OCI-LY7 (cell line): ENCODE measurements around the gene ADCY3.

Source experiments
- CTCF ChIP-seq: fragments of 200-600 bp; sonication (generic); conservative IDR thresholded peaks from 2 replicates; pipeline ENCODE4 v1.5.1; 2014; ENCODE audit warnings: mild to moderate bottlenecking, antibody characterized with exemption, low read length, moderate library complexity, mixed read lengths
- EZH2phosphoT487 ChIP-seq: fragments of 200-600 bp; sonication (generic); IDR thresholded peaks from 2 replicates; pipeline ENCODE4 v1.6.1; 2018; ENCODE audit warnings: low read depth, borderline replicate concordance, mild to moderate bottlenecking, mixed run types, antibody characterized with exemption, low read length, moderate library complexity, mixed read lengths

DNA sequence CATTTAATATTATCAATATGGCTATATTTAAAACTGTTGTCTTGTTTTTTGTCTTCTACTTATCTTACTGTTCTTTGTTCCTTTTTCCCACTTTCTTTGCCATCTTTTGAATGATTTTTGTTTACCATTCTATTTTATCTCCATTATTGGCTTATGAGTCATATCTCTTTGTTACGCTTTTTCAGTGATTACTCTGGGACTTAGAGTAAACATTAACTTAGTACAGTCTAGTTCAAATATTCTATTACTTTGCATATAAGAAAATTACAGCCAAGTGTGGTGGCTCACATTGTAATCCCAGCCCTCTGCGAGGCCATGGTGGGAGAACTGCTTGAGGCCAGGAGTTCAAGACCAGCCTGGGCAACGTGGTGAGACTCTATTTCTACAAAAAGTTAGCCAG lies 26.1 kb downstream of the ADCY3 start:
- TF ChIP-seq CTCF, result no peak
- no peak for TF ChIP-seq EZH2phosphoT487
